CD4-positive, alpha-beta T cell treated with Interleukin-1 beta for 1 hour (primary cell): ENCODE data around the gene MRFAP1L1.
"Not testable (repeated sequence)": the region's sequence is repeated elsewhere in the genome, so short reads cannot be mapped to it uniquely, and the experiment has no call there.

Experiments
- DNase-seq, 2 donors: peaks; one replicate each; pipeline ENCODE4 v3.0.0-alpha.2; 2020 to 2022

The MRFAP1L1 gene

GRCh38 chr4:6709230-6710114, at the start of gene MRFAP1L1:
MRFAP1L1 (minus strand) TSS chr4:6709865; CDS start chr4:6709629, 236 bp downstream.
- peak; percentile 96 to 97 for DNase-seq

- DNase-seq = no peak
Observed at GRCh38 chr4:6758728-6759127, 49.1 kb upstream of the MRFAP1L1 start.

DNA sequence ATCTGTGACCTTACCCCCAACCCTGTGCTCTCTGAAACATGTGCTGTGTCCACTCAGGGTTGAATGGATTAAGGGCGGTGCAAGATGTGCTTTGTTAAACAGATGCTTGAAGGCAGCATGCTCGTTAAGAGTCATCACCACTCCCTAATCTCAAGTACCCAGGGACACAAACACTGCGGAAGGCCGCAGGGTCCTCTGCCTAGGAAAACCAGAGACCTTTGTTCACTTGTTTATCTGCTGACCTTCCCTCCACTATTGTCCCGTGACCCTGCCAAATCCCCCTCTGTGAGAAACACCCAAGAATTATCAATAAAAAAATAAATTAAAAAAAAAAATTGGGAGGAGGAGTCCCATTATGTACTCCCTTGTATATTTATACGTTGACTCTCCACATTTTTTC, 46.7 kb upstream of the MRFAP1L1 start:
- not testable (repeated sequence) for DNase-seq

GRCh38 chr4:6755088-6755753, 45.6 kb upstream of the MRFAP1L1 start:
- no peak for DNase-seq

- DNase-seq = no peak
Observed at GRCh38 chr4:6754481-6755087, 44.9 kb upstream of the MRFAP1L1 start.

GRCh38 chr4:6753891-6754290, 44.2 kb upstream of the MRFAP1L1 start:
- DNase-seq = no peak

- DNase-seq = no peak
Observed at GRCh38 chr4:6753103-6753560, 43.5 kb upstream of the MRFAP1L1 start.

DNA sequence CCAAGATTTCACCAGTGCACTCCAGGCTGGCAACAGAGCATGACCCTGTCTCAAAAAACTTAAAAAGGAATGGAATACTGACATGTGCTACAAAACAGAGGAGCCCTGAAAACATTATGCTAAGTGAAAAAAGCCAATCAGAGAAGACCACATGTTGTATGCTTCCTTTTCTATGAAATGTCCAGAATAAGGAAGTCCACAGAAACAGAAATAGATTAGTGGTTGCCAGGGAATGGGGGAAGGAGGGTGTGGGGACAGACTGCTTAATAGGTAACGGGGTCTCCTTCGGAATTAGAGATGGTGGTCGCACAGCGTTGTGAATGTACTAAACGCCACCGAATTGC, 42.8 kb upstream of the MRFAP1L1 start:
- no peak for DNase-seq

- no peak for DNase-seq
Observed at GRCh38 chr4:6751611-6752485, 42.2 kb upstream of the MRFAP1L1 start.

- DNase-seq = no peak
Observed at GRCh38 chr4:6750286-6751221, 40.9 kb upstream of the MRFAP1L1 start.

GRCh38 chr4:6749340-6750171, 39.9 kb upstream of the MRFAP1L1 start:
- no peak for DNase-seq

GRCh38 chr4:6748286-6748685, 38.6 kb upstream of the MRFAP1L1 start:
- DNase-seq = no peak

DNA sequence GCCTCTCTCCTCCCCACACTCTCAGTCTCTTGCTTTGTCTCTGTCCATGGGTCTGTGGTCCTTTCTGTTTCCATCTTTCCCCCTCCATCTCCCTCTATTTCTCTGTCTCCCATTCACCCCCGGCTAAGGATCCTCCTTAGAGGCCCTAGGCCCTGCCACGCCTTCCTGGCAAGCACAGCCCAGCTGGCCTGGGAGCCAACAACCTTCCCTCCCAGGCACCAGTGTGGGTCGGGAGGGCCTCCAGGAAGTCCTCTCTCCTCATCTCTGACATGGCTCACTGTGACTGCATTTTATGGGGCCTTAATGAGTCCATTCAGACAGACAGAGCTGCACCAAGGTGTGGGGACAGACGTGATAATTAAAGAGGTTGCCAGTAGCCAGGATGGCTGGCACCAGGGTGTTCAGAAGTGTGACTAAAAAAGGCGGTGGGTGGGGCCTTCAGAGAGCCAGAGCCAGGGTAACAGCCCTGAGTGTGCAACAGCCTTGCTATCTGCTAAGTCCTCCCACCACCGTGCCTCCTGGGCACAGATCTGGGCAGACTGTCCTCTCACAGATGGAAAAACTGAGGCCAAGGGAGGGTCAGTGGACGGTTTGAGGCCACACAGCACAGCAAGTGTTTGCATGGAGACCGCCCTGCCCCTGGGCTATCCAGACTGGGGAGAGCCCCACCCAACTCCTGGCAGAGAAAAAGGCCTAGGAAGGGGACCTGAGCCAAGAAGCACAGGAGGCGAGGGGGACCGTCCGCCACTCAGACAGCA, 37.8 kb upstream of the MRFAP1L1 start:
- no peak for DNase-seq

DNA sequence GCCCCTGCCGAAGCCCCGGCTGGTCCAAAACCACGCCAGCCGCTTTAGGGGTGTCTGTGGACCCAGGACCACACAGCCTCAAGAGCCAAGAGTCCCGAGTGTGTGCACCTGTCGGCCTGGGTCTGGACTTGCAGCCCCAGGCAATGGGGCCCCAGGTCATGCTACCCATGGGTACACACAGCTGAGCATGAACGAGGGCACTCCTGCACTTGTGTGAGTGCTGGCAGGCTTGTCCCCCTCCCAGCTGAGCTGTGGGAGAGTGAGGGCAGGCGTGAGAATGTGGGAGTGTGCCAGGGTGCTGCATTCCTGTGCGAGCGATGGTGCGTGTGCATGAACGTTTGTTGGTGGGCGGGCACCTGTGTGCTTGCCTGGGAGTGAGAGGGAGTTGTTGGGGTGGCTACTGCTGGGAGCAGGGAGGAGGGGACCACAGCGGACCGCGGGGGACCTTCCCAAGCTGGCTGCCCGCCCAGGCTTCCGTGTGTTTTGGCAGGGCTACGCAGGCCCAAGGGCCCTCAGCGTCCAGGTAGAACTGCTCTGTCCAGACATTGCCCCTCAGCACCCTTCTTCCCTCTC, 37.1 kb upstream of the MRFAP1L1 start:
- no peak for DNase-seq

GRCh38 chr4:6742989-6743388, 33.3 kb upstream of the MRFAP1L1 start:
- DNase-seq = no peak

- DNase-seq = no peak
Observed at GRCh38 chr4:6742507-6742906, 32.8 kb upstream of the MRFAP1L1 start.

DNA sequence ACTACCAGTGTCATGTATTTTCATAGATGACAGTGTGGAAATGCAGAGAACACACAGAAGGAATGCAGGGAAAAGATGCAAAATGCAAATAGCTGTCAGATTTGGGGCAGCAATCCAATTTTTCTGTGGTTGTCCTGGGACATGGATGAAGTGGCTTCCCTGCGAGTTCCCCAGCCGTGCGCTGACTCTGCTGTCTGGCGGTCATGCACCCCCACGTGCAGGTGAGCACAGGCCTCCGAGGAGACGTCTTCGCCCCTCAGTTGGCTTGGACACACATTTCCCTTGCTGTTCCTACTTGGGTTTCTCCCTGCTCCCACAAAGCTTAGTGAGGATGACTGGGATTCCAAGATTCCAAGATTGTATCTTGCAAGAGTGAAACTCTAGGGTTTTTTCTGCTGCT, 30.7 kb upstream of the MRFAP1L1 start:
- DNase-seq = no peak

- no peak for DNase-seq
Observed at GRCh38 chr4:6739920-6740319, 30.3 kb upstream of the MRFAP1L1 start.

DNA sequence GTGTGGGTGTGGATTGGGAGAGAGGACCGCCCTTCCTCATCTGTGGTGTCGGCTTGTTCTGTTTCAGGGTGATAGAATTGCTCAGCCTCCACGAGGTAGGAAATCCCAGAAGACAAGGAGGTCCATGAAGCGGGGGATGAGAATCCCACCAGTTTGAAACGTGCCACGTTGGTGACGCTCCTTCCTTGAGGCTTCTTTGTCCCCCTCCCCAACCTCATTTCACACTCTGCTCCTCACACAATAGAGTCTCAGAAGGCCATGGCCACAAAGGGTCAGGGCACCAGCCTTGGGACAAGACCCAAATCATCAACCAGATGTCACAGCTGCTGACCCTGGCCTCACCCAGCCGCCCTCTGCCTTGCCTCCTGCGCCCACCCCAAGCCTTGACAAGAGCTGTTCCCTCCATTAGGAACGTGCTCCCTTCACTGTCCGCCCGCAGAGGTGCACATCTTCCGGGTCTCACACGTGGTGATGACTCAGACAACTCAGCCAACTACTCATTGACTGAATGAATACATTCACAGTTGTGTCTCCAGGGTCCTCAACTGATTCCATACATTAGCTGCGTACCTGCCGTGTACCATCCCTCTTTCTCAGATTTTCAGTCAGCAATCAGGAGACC, 24.6 kb upstream of the MRFAP1L1 start:
- no peak for DNase-seq
